Spinal cord (tissue), 10 donors: ENCODE results near the gene POPDC2. TPM values are rescaled to one million over a fixed set of nuclear protein-coding genes. Genes with fewer than 3 reads are reported as not detected.
"Not testable (repeated sequence)": the region's sequence is repeated elsewhere in the genome, so short reads cannot be mapped to it uniquely, and the experiment has no call there.

Experiments
- DNase-seq, 6 donors: peaks; one replicate each; pipeline versions ENCODE4 v3.0.0 to v3.0.0-alpha.2; 2013 to 2015; ENCODE audit warnings: low spot score in 6 of 6, low read depth in 4 of 6
- H3K27ac ChIP-seq: one replicate; pipeline ENCODE4 v1.5.1; 2013; ENCODE audit warnings: low read depth, low read length, control low read depth
- H3K27me3 ChIP-seq: one replicate; pipeline ENCODE4 v1.6.1; 2013; ENCODE audit warnings: low read length; ENCODE audit not compliant: control insufficient read depth, insufficient read depth
- H3K36me3 ChIP-seq: one replicate; pipeline ENCODE4 v1.6.1; 2013; ENCODE audit warnings: low read length; ENCODE audit not compliant: control insufficient read depth, insufficient read depth
- H3K4me1 ChIP-seq: one replicate; pipeline ENCODE4 v1.6.1; 2013; ENCODE audit warnings: low read length; ENCODE audit not compliant: control insufficient read depth, insufficient read depth
- H3K4me3 ChIP-seq: one replicate; pipeline ENCODE4 v1.5.1; 2013; ENCODE audit warnings: low read depth, low read length, control low read depth
- H3K9me3 ChIP-seq: one replicate; pipeline ENCODE4 v1.6.1; 2013; ENCODE audit warnings: low read length; ENCODE audit not compliant: control insufficient read depth, insufficient read depth
- WGBS: methylation state at CpG from one replicate; pipeline ENCODE4 v1.1.5; 2013; ENCODE audit warnings: missing lambda C conversion rate; ENCODE audit not compliant: insufficient coverage; 5-methylcytosine and 5-hydroxymethylcytosine counted together
- polyA plus RNA-seq, 2 donors: library from polyadenylated mRNA; unstranded; fragments of 120-200 nt; gene quantifications; one replicate each; pipeline ENCODE4 v1.2.1, GENCODE V29; 2013; ENCODE audit not compliant: insufficient read length in 2 of 2
- total RNA-seq, 2 donors: library from RNA; depleted of rRNA in 1 of 2; stranded (reverse); fragments of 120-200 nt in 1 of 2; fragments of >200 nt in 1 of 2; gene quantifications; one replicate each; pipeline versions ENCODE4 v1.2.3 to v1.2.4, GENCODE V29; 2013 to 2014
- donor health status: healthy.

The POPDC2 gene
- total and polyA plus RNA-seq, 4 donors = 0.89 to 4.6 (median 2.8) TPM

DNA sequence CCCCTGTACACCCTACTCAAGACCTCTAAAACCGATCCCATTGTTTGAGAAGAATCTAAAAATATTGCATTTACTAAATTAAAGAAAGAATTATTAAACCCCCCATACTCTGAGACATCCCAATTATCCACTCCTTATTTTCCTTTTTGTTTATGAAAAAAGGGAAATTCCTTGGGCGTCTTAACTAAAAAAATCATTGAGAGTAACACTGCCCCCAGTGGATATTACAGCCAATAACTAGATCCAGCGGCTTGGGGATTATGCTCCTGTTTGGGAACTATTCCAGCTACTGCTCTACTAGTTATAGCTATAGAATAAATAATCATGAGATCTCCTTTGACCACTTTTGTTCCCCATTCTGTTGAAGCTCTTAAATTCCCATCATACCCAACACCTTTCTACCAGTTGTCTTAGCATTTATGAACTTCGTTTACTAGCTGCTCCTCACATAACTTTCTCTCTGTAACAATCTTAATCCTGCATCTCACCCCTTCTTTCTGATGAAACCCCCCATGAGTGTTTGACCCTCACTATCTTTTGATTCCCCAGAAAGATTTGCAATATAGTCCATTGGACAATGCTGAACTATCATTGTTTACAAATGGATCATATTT is 29.8 kb upstream of the POPDC2 start:
- no peaks in the 10 kb centered on the region for H3K9me3 ChIP-seq
- 100% methylated on average over 1 of the region's 4 CpGs for WGBS

GRCh38 chr3:119683421-119683820 is 23.0 kb upstream of the POPDC2 start:
- H3K27ac ChIP-seq = no peak overlapping the region
- H3K4me1 ChIP-seq = no peaks in the 10 kb centered on the region
- H3K9me3 ChIP-seq = no peaks in the 10 kb centered on the region
- no CpG with 5 or more reads among the region's 1 CpG for WGBS
- no peak overlapping the region for H3K4me3 ChIP-seq
- H3K36me3 ChIP-seq = no peaks in the 10 kb centered on the region
- H3K27me3 ChIP-seq = no peaks in the 10 kb centered on the region
- no peak for DNase-seq

More for the DNA sequence above, 29.8 kb upstream of the POPDC2 start:
- DNase-seq = peak in 2 of 6 donors; percentile 5 to 10
- H3K27me3 ChIP-seq = no peaks in the 10 kb centered on the region
- H3K36me3 ChIP-seq = no peaks in the 10 kb centered on the region
- H3K4me1 ChIP-seq = no peaks in the 10 kb centered on the region
- no peak overlapping the region for H3K27ac ChIP-seq
- no peak overlapping the region for H3K4me3 ChIP-seq

DNA sequence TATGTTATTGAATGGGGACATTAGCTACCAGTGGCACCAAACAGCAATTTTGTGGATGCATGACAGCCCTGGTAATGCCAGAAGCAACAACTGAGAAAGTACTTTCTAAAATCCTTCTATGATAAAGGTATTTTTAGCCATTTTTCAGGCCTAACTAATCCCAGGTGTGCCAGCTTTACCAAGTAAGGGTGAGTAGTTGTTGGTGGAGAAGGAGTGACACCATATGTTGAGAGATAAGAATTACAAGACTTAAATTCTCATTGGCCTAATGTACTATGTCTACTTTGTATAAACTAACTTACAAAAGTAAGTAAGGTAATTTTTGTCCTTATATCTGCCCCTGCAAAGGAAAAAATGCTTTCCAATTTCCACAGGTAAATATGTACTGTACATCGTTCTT is 20.9 kb upstream of the POPDC2 start:
- no peaks in the 10 kb centered on the region for H3K4me1 ChIP-seq
- no peaks in the 10 kb centered on the region for H3K36me3 ChIP-seq
- H3K27me3 ChIP-seq = no peaks in the 10 kb centered on the region
- no peaks in the 10 kb centered on the region for H3K9me3 ChIP-seq
- DNase-seq = peak in 2 of 6 donors; percentile 22 to 61
- no peak overlapping the region for H3K27ac ChIP-seq
- no peak overlapping the region for H3K4me3 ChIP-seq
- WGBS = no CpG with 5 or more reads among the region's 1 CpG

DNA sequence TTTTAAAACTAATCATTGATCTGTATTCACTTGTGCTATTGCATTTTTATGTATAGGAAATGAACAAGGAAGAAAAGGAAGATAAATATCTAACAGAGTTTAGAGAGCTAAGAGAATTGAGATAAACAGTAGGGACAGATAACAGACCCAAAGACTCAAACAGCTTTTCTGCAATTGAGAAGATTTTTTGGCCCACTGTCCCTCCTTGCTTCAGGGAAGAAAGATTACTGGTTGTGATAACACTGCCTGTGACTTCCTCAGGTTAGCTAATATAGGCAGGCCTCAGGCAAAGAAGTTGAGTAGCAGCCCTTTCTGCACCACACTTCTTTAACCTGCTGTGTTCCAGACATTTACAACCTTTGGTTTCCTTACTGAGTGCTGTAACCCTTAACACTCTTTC is 19.5 kb upstream of the POPDC2 start:
- Histone ChIP-seq H3K36me3 (no peaks in the 10 kb centered on the region), H3K27me3 (no peaks in the 10 kb centered on the region)

GRCh38 chr3:119678209-119678608 is 17.8 kb upstream of the POPDC2 start:
- H3K36me3 ChIP-seq = peaks cover 12% of the 10 kb centered on the region
- H3K4me1 ChIP-seq, H3K27me3 ChIP-seq, H3K27ac ChIP-seq, H3K4me3 ChIP-seq, DNase-seq, H3K9me3 ChIP-seq: not testable (repeated sequence)
- 97% methylated on average over 9 of the region's 10 CpGs for WGBS

More for the DNA sequence above, 19.5 kb upstream of the POPDC2 start:
- H3K9me3 ChIP-seq = no peaks in the 10 kb centered on the region
- H3K4me1 ChIP-seq = no peaks in the 10 kb centered on the region
- DNase-seq = no peak
- H3K27ac ChIP-seq = no peak overlapping the region
- H3K4me3 ChIP-seq = no peak overlapping the region

- H3K4me3 ChIP-seq = peak overlapping the region; percentile 63
Observed at GRCh38 chr3:119677641-119677934, 17.2 kb upstream of the POPDC2 start.

GRCh38 chr3:119676771-119677640 is 16.6 kb upstream of the POPDC2 start, which contains the start of gene COX17:
TSS of gene COX17 (minus strand) at chr3:119677406. CDS start at chr3:119677310, 96 bp downstream.
- Histone ChIP-seq H3K4me3 (peak within 1 kb of the TSS; percentile 63), H3K27ac (peak within 1 kb of the TSS; percentile 74), H3K27me3 (no peaks in the 10 kb centered on the region), H3K9me3 (no peaks in the 10 kb centered on the region), H3K36me3 (peaks cover 17% of the 10 kb centered on the region), H3K4me1 (no peaks in the 10 kb centered on the region)
- WGBS = 0% methylated on average over 40 of the region's 54 CpGs
- peak; percentile 89 to 100 (median 97) for DNase-seq

More at GRCh38 chr3:119677641-119677934, 17.2 kb upstream of the POPDC2 start:
- no peak for DNase-seq
- 0% methylated on average over 4 of the region's 6 CpGs for WGBS
- H3K36me3 ChIP-seq = peaks cover 16% of the 10 kb centered on the region
- H3K4me1 ChIP-seq = no peaks in the 10 kb centered on the region
- H3K27me3 ChIP-seq = no peaks in the 10 kb centered on the region
- peak overlapping the region; percentile 74 for H3K27ac ChIP-seq
- no peaks in the 10 kb centered on the region for H3K9me3 ChIP-seq

- H3K9me3 ChIP-seq = no peaks in the 10 kb centered on the region
- H3K4me3 ChIP-seq = peak overlapping the region; percentile 63
- DNase-seq = no peak
- no CpG with 5 or more reads among the region's 1 CpG for WGBS
- peaks cover 17% of the 10 kb centered on the region for H3K36me3 ChIP-seq
- no peaks in the 10 kb centered on the region for H3K4me1 ChIP-seq
- H3K27ac ChIP-seq = no peak overlapping the region
- no peaks in the 10 kb centered on the region for H3K27me3 ChIP-seq
Observed at GRCh38 chr3:119676020-119676419, 15.6 kb upstream of the POPDC2 start.

GRCh38 chr3:119675188-119675874 is 14.9 kb upstream of the POPDC2 start:
- peaks cover 17% of the 10 kb centered on the region for H3K36me3 ChIP-seq
- H3K4me1 ChIP-seq = no peaks in the 10 kb centered on the region
- H3K4me3 ChIP-seq = no peak overlapping the region
- DNase-seq = no peak
- WGBS = no CpG with 5 or more reads among the region's 5 CpGs
- H3K27me3 ChIP-seq = no peaks in the 10 kb centered on the region
- H3K27ac ChIP-seq = no peak overlapping the region
- H3K9me3 ChIP-seq = no peaks in the 10 kb centered on the region
